GM18870 (cell line): ENCODE measurements around the gene MRPL38.
"Not testable (repeated sequence)": the region's sequence is repeated elsewhere in the genome, so short reads cannot be mapped to it uniquely, and the experiment has no call there.

Source experiments
- ATAC-seq: cut with Tn5 transposase; IDR thresholded peaks from one replicate; pipeline ENCODE4 v1.9.1; 2021; ENCODE audit warnings: moderate library complexity; ENCODE audit not compliant: unreplicated experiment

Gene MRPL38

GRCh38 chr17:75898065-75898464, 6.6 kb downstream of the MRPL38 start:
- no peak for ATAC-seq

- ATAC-seq: no peak
These were observed 7.3 kb downstream of the MRPL38 start for GRCh38 chr17:75897160-75898019.

GRCh38 chr17:75896415-75897159, 8.1 kb downstream of the MRPL38 start, which contains the start of gene TRIM65:
TRIM65 (minus strand) TSS chr17:75896951; CDS start chr17:75896937, 14 bp downstream.
- no peak for ATAC-seq

GRCh38 chr17:75895370-75896155, 9.1 kb downstream of the MRPL38 start:
- no peak for ATAC-seq

GRCh38 chr17:75894049-75894733, 10.5 kb downstream of the MRPL38 start:
- ATAC-seq: no peak

GRCh38 chr17:75893305-75894048, 11.2 kb downstream of the MRPL38 start:
- ATAC-seq: no peak

- ATAC-seq: no peak
These were observed 12.0 kb downstream of the MRPL38 start for GRCh38 chr17:75892556-75893224.

- ATAC-seq: no peak
These were observed 12.8 kb downstream of the MRPL38 start for GRCh38 chr17:75891605-75892555.

- ATAC-seq: no peak
These were observed 13.6 kb downstream of the MRPL38 start for GRCh38 chr17:75891022-75891604.

- ATAC-seq: no peak
These were observed 15.2 kb downstream of the MRPL38 start for GRCh38 chr17:75889454-75889853.

GRCh38 chr17:75888484-75888883, 16.2 kb downstream of the MRPL38 start:
- ATAC-seq: no peak

- ATAC-seq: not testable (repeated sequence)
These were observed 18.8 kb downstream of the MRPL38 start for GRCh38 chr17:75885860-75886259.

- no peak for ATAC-seq
These were observed 19.3 kb downstream of the MRPL38 start for GRCh38 chr17:75885431-75885830.

- ATAC-seq: no peak
These were observed 22.8 kb downstream of the MRPL38 start for GRCh38 chr17:75881678-75882454.

GRCh38 chr17:75880266-75880665, 24.4 kb downstream of the MRPL38 start:
- no peak for ATAC-seq

GRCh38 chr17:75878174-75878998, 26.3 kb downstream of the MRPL38 start, which contains the start of gene TRIM47:
TRIM47 (minus strand) TSS chr17:75878581; CDS start chr17:75878548, 33 bp downstream.
- ATAC-seq: no peak
